ENCODE data around the gene CROCC2.

CROCC2 gene

GRCh38 chr2:241003369-241003768, 97.2 kb downstream of the CROCC2 start:
- no peak for DNase-seq

GRCh38 chr2:241003830-241004564, 97.9 kb downstream of the CROCC2 start:
- DNase-seq = no peak

GRCh38 chr2:241005569-241005968, 99.4 kb downstream of the CROCC2 start:
- DNase-seq = no peak

GRCh38 chr2:241006412-241006811, 100.3 kb downstream of the CROCC2 start:
- no peak for DNase-seq

GRCh38 chr2:241007111-241007510, 101.0 kb downstream of the CROCC2 start:
- no peak for DNase-seq

GRCh38 chr2:241007880-241008710, 102.0 kb downstream of the CROCC2 start:
- DNase-seq = no peak

- DNase-seq = no peak
Measured at GRCh38 chr2:241008711-241009121, 102.6 kb downstream of the CROCC2 start.

- DNase-seq = no peak
Measured at GRCh38 chr2:241009191-241009590, 103.1 kb downstream of the CROCC2 start.

GRCh38 chr2:241009601-241010530, 103.7 kb downstream of the CROCC2 start:
- no peak for DNase-seq

GRCh38 chr2:241010531-241011295, 104.6 kb downstream of the CROCC2 start:
- DNase-seq = no peak

- DNase-seq = no peak
Measured at GRCh38 chr2:241011296-241011600, 105.1 kb downstream of the CROCC2 start.

- DNase-seq = no peak
Measured at GRCh38 chr2:241011751-241012510, 105.8 kb downstream of the CROCC2 start.

GRCh38 chr2:241014224-241014623, 108.1 kb downstream of the CROCC2 start:
- no peak for DNase-seq

GRCh38 chr2:241014764-241015163, 108.6 kb downstream of the CROCC2 start:
- DNase-seq = no peak

- no peak for DNase-seq
Measured at GRCh38 chr2:241015439-241015838, 109.3 kb downstream of the CROCC2 start.

GRCh38 chr2:241017228-241017940, 111.2 kb downstream of the CROCC2 start:
- no peak for DNase-seq

GRCh38 chr2:241018051-241018891, 112.1 kb downstream of the CROCC2 start:
- DNase-seq = no peak

GRCh38 chr2:241019441-241020139, 113.5 kb downstream of the CROCC2 start:
- no peak for DNase-seq

- no peak for DNase-seq
Measured at GRCh38 chr2:241020201-241020600, 114.1 kb downstream of the CROCC2 start.
